ENCODE measurements around the gene ARL5A. TPM values are rescaled to one million over a fixed set of nuclear protein-coding genes. Genes with fewer than 3 reads are reported as not detected.
"Not testable (repeated sequence)": the region's sequence is repeated elsewhere in the genome, so short reads cannot be mapped to it uniquely, and the experiment has no call there.

Gene ARL5A
- total RNA-seq = 10 to 100 TPM; 32.0 to 46.5 TPM

- no peaks in the 10 kb centered on the region for H3K27me3 ChIP-seq
- H3K4me1 ChIP-seq = no peaks in the 10 kb centered on the region
- H3K4me3 ChIP-seq = peak within 1 kb of the TSS; percentile 94
- no peaks in the 10 kb centered on the region for H3K36me3 ChIP-seq
- peak within 1 kb of the TSS; percentile 88 for H3K9ac ChIP-seq (ENCODE audit: low read depth in 2 of 2, low read length in 2 of 2)
- intact Hi-C loops (cut with DNase I) = no loop called here
- TF ChIP-seq CTCF (IDR thresholded peaks at IDR 0.05) = no peak
- DNase-seq = peak; percentile 96
- peak within 1 kb of the TSS; percentile 83 for H3K27ac ChIP-seq
- H3K9me3 ChIP-seq = no peaks in the 10 kb centered on the region
Measured at GRCh38 chr2:151828143-151828889, at the start of gene ARL5A. Gene ARL5A (minus strand): TSS chr2:151828421. CDS start chr2:151828176, 245 bp downstream.

- H3K36me3 ChIP-seq; H3K9ac ChIP-seq (ENCODE audit: low read depth in 2 of 2, low read length in 2 of 2); intact Hi-C loops (cut with DNase I); H3K27ac ChIP-seq; H3K4me3 ChIP-seq; H3K9me3 ChIP-seq; H3K4me1 ChIP-seq; DNase-seq; H3K27me3 ChIP-seq: not testable (repeated sequence)
Measured at GRCh38 chr2:151875631-151876030, 47.4 kb upstream of the ARL5A start.

- Histone ChIP-seq H3K27ac (no peak overlapping the region), H3K27me3 (no peaks in the 10 kb centered on the region), H3K36me3 (no peaks in the 10 kb centered on the region), H3K4me3 (no peak overlapping the region), H3K9ac (ENCODE audit: low read depth in 2 of 2, low read length in 2 of 2) (no peak overlapping the region), H3K9me3 (no peaks in the 10 kb centered on the region), H3K4me1 (no peaks in the 10 kb centered on the region)
- no peak for DNase-seq
- intact Hi-C loops (cut with DNase I) = no loop called here
- no peak for TF ChIP-seq CTCF (IDR thresholded peaks at IDR 0.05)
Measured at GRCh38 chr2:151872463-151872862, 44.2 kb upstream of the ARL5A start.

- H3K9me3 ChIP-seq = no peaks in the 10 kb centered on the region
- H3K4me1 ChIP-seq = no peaks in the 10 kb centered on the region
- intact Hi-C loops (cut with DNase I) = no loop called here
- DNase-seq = no peak
- no peak for TF ChIP-seq CTCF (IDR thresholded peaks at IDR 0.05)
- H3K27ac ChIP-seq = no peak overlapping the region
- no peaks in the 10 kb centered on the region for H3K27me3 ChIP-seq
- no peak overlapping the region for H3K4me3 ChIP-seq
- no peak overlapping the region for H3K9ac ChIP-seq (ENCODE audit: low read depth in 2 of 2, low read length in 2 of 2)
- H3K36me3 ChIP-seq = no peaks in the 10 kb centered on the region
Measured at GRCh38 chr2:151869291-151869690, 41.1 kb upstream of the ARL5A start.

- DNase-seq = no peak
- intact Hi-C loops (cut with DNase I) = no loop called here
Measured at GRCh38 chr2:151862700-151863099, 34.5 kb upstream of the ARL5A start.

More at GRCh38 chr2:151862700-151863099, 34.5 kb upstream of the ARL5A start:
- Histone ChIP-seq H3K27ac (no peak overlapping the region), H3K9ac (ENCODE audit: low read depth in 2 of 2, low read length in 2 of 2) (no peak overlapping the region), H3K9me3 (no peaks in the 10 kb centered on the region), H3K36me3 (no peaks in the 10 kb centered on the region), H3K4me3 (no peak overlapping the region), H3K27me3 (no peaks in the 10 kb centered on the region), H3K4me1 (no peaks in the 10 kb centered on the region)
- TF ChIP-seq CTCF (IDR thresholded peaks at IDR 0.05) = no peak
